Duodenal mucosa (tissue), 2 donors: Measurements from ENCODE around the gene NR2C2AP.
"Not testable (repeated sequence)": the region's sequence is repeated elsewhere in the genome, so short reads cannot be mapped to it uniquely, and the experiment has no call there.

ENCODE experiments used
- H3K27ac ChIP-seq: one replicate; pipeline ENCODE4 v1.7.0; 2013; ENCODE audit warnings: low read depth, low read length
- H3K27me3 ChIP-seq, 2 donors: one replicate each; pipeline ENCODE4 v1.7.0; 2013; ENCODE audit warnings: low read length in 2 of 2, control low read depth in 1 of 2; ENCODE audit not compliant: insufficient read depth in 2 of 2, control insufficient read depth in 1 of 2
- H3K36me3 ChIP-seq, 2 donors: one replicate each; pipeline ENCODE4 v1.7.0; 2013; ENCODE audit warnings: low read length in 2 of 2, control low read depth in 1 of 2; ENCODE audit not compliant: insufficient read depth in 2 of 2, control insufficient read depth in 1 of 2
- H3K4me1 ChIP-seq, 2 donors: one replicate each; pipeline ENCODE4 v1.7.0; 2013; ENCODE audit warnings: low read length in 2 of 2, control low read depth in 1 of 2; ENCODE audit not compliant: insufficient read depth in 2 of 2, control insufficient read depth in 1 of 2
- H3K4me3 ChIP-seq, 2 donors: one replicate each; pipeline ENCODE4 v1.7.0; 2013; ENCODE audit warnings: low read length in 2 of 2, low read depth in 1 of 2
- H3K9ac ChIP-seq, 2 donors: one replicate each; pipeline ENCODE4 v1.7.0; 2013; ENCODE audit warnings: low read length in 2 of 2, low read depth in 1 of 2
- H3K9me3 ChIP-seq, 2 donors: one replicate each; pipeline ENCODE4 v1.7.0; 2013; ENCODE audit warnings: low read length in 2 of 2, control low read depth in 1 of 2; ENCODE audit not compliant: control insufficient read depth in 1 of 2

The NR2C2AP gene

GRCh38 chr19:19229701-19230100 is 26.5 kb upstream of the NR2C2AP start:
- H3K27ac ChIP-seq: no peak overlapping the region
- H3K36me3 ChIP-seq: no peaks in the 10 kb centered on the region
- H3K9me3 ChIP-seq: peaks cover 4 to 12% of the 10 kb centered on the region in 2 donors
- H3K4me3 ChIP-seq: no peak overlapping the region
- H3K27me3 ChIP-seq: peaks cover 3 to 9% of the 10 kb centered on the region in 2 donors
- no peak overlapping the region for H3K9ac ChIP-seq
- H3K4me1 ChIP-seq: peaks cover 0 to 5% of the 10 kb centered on the region in 2 donors

- Histone ChIP-seq H3K9me3 (no peaks in the 10 kb centered on the region), H3K4me1 (peaks cover 0 to 5% of the 10 kb centered on the region in 2 donors), H3K36me3 (no peaks in the 10 kb centered on the region), H3K27me3 (peaks cover 13 to 20% of the 10 kb centered on the region in 2 donors), H3K27ac (no peak overlapping the region), H3K9ac (no peak overlapping the region), H3K4me3 (no peak overlapping the region)
Measured at GRCh38 chr19:19227217-19227616, 24.0 kb upstream of the NR2C2AP start.

GRCh38 chr19:19226663-19227062 is 23.4 kb upstream of the NR2C2AP start:
- Histone ChIP-seq H3K4me1 (peaks cover 0 to 5% of the 10 kb centered on the region in 2 donors), H3K4me3 (no peak overlapping the region), H3K27me3 (peaks cover 13 to 20% of the 10 kb centered on the region in 2 donors), H3K36me3 (no peaks in the 10 kb centered on the region), H3K9ac (no peak overlapping the region), H3K27ac (no peak overlapping the region), H3K9me3 (no peaks in the 10 kb centered on the region)

GRCh38 chr19:19226204-19226603 is 23.0 kb upstream of the NR2C2AP start:
- H3K9me3 ChIP-seq: no peaks in the 10 kb centered on the region
- H3K27me3 ChIP-seq: peaks cover 13 to 20% of the 10 kb centered on the region in 2 donors
- H3K27ac ChIP-seq: no peak overlapping the region
- no peaks in the 10 kb centered on the region for H3K36me3 ChIP-seq
- no peak overlapping the region for H3K9ac ChIP-seq
- no peak overlapping the region for H3K4me3 ChIP-seq
- H3K4me1 ChIP-seq: peaks cover 0 to 5% of the 10 kb centered on the region in 2 donors

- peak overlapping the region; percentile 52 to 68 for H3K4me3 ChIP-seq
- H3K27me3 ChIP-seq: peaks cover 13 to 20% of the 10 kb centered on the region in 2 donors
- H3K9me3 ChIP-seq: no peaks in the 10 kb centered on the region
- H3K4me1 ChIP-seq: peaks cover 0 to 5% of the 10 kb centered on the region in 2 donors
- no peak overlapping the region for H3K9ac ChIP-seq
- no peaks in the 10 kb centered on the region for H3K36me3 ChIP-seq
- H3K27ac ChIP-seq: no peak overlapping the region
Measured at GRCh38 chr19:19224852-19225494, 21.8 kb upstream of the NR2C2AP start.

- Histone ChIP-seq H3K27me3 (peaks cover 13 to 20% of the 10 kb centered on the region in 2 donors), H3K36me3 (no peaks in the 10 kb centered on the region), H3K4me3 (peak overlapping the region; percentile 52 to 68), H3K9ac (no peak overlapping the region), H3K4me1 (peaks cover 0 to 5% of the 10 kb centered on the region in 2 donors), H3K9me3 (no peaks in the 10 kb centered on the region), H3K27ac (no peak overlapping the region)
Measured at GRCh38 chr19:19224150-19224851, 21.1 kb upstream of the NR2C2AP start.

GRCh38 chr19:19223636-19224035 is 20.4 kb upstream of the NR2C2AP start:
- peaks cover 13 to 20% of the 10 kb centered on the region in 2 donors for H3K27me3 ChIP-seq
- H3K9ac ChIP-seq: no peak overlapping the region
- no peak overlapping the region for H3K4me3 ChIP-seq
- H3K27ac ChIP-seq: no peak overlapping the region
- no peaks in the 10 kb centered on the region for H3K9me3 ChIP-seq
- H3K4me1 ChIP-seq: peaks cover 0 to 5% of the 10 kb centered on the region in 2 donors
- no peaks in the 10 kb centered on the region for H3K36me3 ChIP-seq

GRCh38 chr19:19223060-19223459 is 19.8 kb upstream of the NR2C2AP start:
- Histone ChIP-seq H3K4me3 (no peak overlapping the region), H3K27ac (no peak overlapping the region), H3K9me3 (no peaks in the 10 kb centered on the region), H3K4me1 (peaks cover 0 to 5% of the 10 kb centered on the region in 2 donors), H3K36me3 (no peaks in the 10 kb centered on the region), H3K9ac (no peak overlapping the region), H3K27me3 (peaks cover 13 to 14% of the 10 kb centered on the region in 2 donors)

- not testable (repeated sequence) for H3K4me3 ChIP-seq, H3K9me3 ChIP-seq, H3K36me3 ChIP-seq, H3K9ac ChIP-seq, H3K4me1 ChIP-seq, H3K27ac ChIP-seq
- peaks cover 10% of the 10 kb centered on the region in 2 donors for H3K27me3 ChIP-seq
Measured at GRCh38 chr19:19221000-19221399, 17.8 kb upstream of the NR2C2AP start.

GRCh38 chr19:19218911-19219310 is 15.7 kb upstream of the NR2C2AP start:
- no peaks in the 10 kb centered on the region for H3K36me3 ChIP-seq
- H3K27me3 ChIP-seq: peaks cover 7 to 9% of the 10 kb centered on the region in 2 donors
- H3K9me3 ChIP-seq: no peaks in the 10 kb centered on the region

More at GRCh38 chr19:19218911-19219310, 15.7 kb upstream of the NR2C2AP start:
- H3K9ac ChIP-seq: no peak overlapping the region
- H3K4me1 ChIP-seq: no peaks in the 10 kb centered on the region
- H3K27ac ChIP-seq: no peak overlapping the region
- H3K4me3 ChIP-seq: no peak overlapping the region
